ENCODE data around the gene ZMYND8.
"Not testable (repeated sequence)": the region's sequence is repeated elsewhere in the genome, so short reads cannot be mapped to it uniquely, and the experiment has no call there.

The ZMYND8 gene

DNA sequence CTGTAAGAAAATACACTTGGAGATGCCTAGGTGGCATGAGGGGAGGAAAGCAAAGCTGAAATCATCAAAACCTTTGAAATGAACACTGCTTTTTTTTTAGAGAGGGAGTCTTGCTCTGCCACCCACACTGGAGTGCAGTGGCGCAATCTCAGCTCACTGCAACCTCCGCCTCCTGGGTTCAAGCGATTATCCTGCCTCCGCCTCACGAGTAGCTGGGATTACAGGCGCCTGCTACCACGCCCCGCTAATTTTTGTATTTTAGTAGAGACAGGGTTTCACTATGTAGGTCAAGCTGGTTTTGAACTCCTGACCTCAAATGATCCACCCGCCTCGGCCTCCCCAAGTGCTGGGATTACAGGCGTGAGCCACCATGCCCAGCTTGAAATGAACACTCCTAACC lies 111.3 kb downstream of the ZMYND8 start:
- not testable (repeated sequence) for DNase-seq (ENCODE audit: low read depth)

- DNase-seq (ENCODE audit: low read depth) = no peak
These were observed 112.0 kb downstream of the ZMYND8 start for GRCh38 chr20:47244451-47244850.

DNA sequence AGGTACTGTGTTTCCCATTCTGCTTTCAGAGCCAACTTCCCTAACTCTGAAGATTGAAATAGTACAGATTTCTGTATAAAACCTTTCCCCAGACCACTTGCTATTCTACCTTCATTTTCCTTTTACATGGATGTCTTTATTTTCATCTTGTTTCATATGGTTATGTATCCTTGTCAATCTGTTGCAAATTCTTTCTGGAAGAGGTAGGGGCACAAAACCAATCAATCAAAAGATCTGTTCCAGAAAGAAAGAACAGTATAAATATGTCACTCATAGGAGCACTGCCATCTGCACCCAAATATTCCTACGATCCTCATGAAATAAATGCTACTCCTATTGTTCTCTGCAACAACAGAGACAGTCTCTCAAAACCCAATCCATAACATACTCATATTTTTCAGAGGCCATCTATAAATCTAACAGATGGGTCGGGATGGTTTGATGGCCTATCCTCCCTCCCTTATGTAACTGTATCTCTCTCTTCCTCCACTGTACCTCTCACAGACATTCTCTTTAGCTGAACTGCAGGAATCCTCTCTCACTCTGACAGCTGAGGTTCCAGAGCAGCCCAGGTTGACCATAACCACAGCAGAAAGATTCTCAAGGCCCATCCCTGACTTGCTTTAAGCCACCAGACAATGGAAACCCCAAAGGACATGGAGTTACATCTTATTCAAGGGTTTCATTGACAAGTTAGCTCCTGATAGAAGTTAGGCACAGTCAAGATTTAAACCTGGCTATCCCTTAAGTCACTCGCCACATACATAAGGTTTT lies 112.8 kb downstream of the ZMYND8 start:
- no peak for DNase-seq (ENCODE audit: low read depth)

- DNase-seq (ENCODE audit: low read depth) = no peak
These were observed 113.5 kb downstream of the ZMYND8 start for GRCh38 chr20:47243003-47243402.

DNA sequence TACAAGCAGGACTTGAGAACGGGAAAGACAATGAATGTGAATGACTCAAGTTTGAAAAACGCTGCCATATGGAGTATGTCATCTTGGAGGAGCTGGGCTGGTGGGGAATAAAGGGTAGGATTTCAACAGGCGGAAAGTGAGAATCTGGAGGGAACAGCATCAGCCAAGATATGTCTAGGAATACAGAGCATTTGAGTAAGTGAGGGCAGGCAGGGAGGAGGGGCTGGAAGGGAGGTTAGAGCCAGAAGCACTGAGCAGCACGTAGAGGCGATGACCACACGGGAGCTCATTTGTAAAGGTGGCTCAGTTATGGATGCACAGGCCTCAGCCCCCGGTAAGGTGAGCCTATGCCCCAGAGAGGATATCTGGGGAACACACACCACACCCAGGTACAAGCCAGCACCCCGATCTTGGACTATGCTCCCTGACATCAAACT lies 115.1 kb downstream of the ZMYND8 start:
- DNase-seq (ENCODE audit: low read depth) = no peak

DNA sequence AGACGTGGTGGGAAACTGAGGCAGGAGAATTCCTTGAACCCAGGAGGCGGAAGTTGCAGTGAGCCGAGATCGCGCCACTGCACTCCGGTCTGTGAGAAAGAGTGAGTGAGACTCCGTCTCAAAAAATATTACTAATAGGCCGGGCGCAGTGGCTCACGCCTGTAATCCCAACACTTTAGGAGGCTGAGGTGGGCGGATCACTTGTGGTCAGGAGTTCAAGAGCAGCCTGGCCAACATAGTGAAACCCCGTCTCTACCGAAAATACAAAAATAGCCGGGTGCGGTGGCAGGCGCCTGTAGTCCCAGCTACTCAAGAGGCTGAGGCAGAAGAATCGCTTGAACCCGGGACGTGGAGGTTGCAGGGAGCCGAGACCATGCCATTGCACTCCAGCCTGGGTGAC lies 116.4 kb downstream of the ZMYND8 start:
- DNase-seq (ENCODE audit: low read depth) = not testable (repeated sequence)

- DNase-seq (ENCODE audit: low read depth) = no peak
These were observed 116.8 kb downstream of the ZMYND8 start for GRCh38 chr20:47239719-47240067.

DNA sequence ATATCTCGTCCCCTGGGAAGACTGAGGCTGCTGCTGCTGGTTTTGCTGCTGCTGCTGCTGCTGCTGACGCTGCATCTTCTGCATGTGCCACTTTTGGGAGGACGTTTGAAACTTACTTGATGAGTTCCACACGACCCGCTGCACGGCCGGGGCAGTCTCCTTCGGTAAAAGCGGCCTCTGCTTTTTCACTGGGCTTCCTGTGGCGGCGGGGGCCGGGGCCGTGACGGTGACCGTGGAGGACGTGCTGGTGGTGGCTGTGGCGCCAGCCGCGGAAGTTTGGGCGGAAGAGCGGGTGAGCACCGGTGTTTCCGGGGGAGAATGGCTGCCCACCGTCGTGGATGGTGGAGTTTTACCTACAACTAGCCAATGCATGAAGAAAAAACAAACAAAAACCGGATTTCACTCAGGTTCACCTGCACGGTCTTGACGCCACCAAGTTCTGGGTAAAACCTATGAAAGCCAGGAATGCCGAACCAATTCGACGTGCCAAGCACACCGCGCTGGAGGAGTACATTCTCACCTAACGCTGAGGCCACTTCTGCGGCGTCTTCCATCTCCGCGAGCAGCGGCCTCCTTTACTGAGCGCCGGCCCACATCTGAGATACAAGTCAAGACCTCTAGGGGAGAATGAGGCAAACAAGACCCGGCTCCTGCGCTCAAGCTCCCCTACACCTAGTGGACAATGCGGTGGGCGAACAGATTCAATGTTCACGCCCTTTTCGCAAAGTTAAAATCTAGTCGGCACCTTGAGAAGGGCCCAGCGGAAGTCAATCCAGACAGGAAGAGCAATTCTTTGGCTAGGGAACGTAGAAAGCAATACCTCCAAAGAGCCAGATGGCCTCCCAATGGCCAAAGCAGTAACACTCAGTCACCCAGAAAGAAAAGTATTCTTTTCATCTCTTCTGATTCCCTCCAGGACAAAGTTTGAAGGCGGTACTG lies 117.5 kb downstream of the ZMYND8 start:
- no peak for DNase-seq (ENCODE audit: low read depth)

DNA sequence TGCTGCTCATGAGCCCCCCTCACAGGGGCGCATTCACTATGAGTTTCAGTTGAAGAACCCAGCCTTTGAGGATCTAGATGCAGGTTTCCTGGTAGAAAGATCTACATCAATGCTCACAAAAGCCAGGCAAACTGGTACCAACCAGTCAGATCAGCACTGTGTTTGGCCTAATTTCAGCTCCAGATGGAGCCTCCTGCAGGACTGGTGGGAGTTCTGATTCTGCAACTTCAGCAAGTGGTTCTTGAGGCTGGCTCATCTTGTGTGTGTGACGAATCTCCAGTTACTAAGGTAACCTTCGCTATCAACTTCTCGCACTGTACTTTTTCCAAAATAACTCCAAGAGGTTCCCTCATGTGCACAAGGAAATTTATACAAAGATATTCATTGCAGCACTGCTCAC lies 118.8 kb downstream of the ZMYND8 start:
- DNase-seq (ENCODE audit: low read depth) = no peak

DNA sequence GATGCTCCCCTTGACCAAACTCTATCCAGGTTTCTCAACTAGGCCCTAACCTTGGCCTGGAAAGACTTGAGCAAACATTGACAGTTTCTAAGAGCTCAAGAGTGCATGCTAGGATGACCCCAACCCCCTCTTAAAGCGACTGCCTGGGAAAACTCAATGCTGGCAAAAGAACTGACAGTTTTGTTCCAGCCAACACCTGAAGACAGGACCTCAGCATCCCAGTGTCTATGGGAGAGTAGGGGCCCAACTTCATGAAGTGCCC lies 119.9 kb downstream of the ZMYND8 start:
- DNase-seq (ENCODE audit: low read depth) = no peak

GRCh38 chr20:47235853-47236638 lies 120.5 kb downstream of the ZMYND8 start:
- no peak for DNase-seq (ENCODE audit: low read depth)

GRCh38 chr20:47235111-47235510 lies 121.4 kb downstream of the ZMYND8 start:
- no peak for DNase-seq (ENCODE audit: low read depth)

- DNase-seq (ENCODE audit: low read depth) = no peak
These were observed 122.9 kb downstream of the ZMYND8 start for GRCh38 chr20:47233333-47234188.

DNA sequence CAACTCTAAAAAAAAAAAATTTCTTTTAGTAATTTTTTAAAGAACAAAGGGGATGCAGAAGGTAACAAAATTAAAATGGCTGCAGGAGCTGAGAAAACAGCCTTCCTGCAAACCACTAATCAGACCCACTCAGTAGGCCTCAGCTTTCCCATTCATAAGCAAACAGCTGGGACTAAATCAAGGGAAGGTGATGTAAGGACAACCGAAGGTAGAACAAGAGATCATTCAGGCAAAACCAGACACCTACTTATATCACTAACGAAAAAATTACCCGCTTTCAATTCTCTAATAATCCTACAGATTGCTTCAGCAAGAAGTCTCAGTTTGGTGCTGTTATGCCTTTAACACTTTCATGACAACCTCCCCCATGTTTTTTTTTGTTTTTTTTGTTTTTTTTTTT lies 124.0 kb downstream of the ZMYND8 start:
- no peak for DNase-seq (ENCODE audit: low read depth)

- DNase-seq (ENCODE audit: low read depth) = no peak
These were observed 125.0 kb downstream of the ZMYND8 start for GRCh38 chr20:47231382-47232039.

DNA sequence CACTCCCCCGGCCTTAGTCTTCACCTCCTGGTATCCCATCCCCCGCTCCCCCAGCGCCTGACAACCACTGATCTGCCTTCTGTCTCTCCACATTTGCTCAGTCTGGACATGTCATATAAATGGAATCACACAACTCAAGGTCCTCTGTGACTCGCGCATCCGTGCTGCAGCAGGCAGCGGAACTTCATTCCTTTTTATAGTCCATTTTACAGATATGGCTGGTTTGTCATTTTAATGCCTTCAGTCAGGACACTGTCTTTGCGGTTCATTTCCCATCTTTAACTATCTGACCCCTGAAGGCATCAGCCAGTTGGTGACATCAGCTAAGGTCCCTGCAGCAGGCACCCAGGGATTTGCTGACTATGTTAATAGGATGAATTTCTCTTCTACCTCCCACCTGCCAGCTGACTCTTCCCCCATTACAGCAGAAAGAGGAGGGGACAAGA lies 125.7 kb downstream of the ZMYND8 start:
- no peak for DNase-seq (ENCODE audit: low read depth)

- DNase-seq (ENCODE audit: low read depth) = no peak
These were observed 127.8 kb downstream of the ZMYND8 start for GRCh38 chr20:47228654-47229053.

GRCh38 chr20:47227576-47227975 lies 128.9 kb downstream of the ZMYND8 start:
- no peak for DNase-seq (ENCODE audit: low read depth)

DNA sequence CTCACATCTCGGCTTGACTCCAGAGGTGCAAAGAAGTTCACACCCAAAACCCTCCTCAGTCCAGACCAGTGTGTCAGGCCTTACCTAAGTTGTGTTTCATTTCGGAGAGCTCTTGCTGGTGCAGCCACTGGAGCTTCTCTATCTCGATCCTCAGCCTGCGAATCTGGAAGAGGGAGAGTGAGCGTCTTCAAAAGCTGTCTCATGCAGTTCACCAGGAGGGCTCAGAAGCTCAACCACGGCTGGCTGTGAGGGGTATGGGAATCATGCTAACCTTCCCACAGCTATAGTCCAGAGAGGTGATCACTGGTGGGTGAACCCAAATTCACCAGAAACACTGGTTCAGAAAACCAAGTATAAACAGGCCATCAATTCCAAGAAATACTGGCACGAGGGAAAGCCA lies 129.4 kb downstream of the ZMYND8 start:
- no peak for DNase-seq (ENCODE audit: low read depth)

DNA sequence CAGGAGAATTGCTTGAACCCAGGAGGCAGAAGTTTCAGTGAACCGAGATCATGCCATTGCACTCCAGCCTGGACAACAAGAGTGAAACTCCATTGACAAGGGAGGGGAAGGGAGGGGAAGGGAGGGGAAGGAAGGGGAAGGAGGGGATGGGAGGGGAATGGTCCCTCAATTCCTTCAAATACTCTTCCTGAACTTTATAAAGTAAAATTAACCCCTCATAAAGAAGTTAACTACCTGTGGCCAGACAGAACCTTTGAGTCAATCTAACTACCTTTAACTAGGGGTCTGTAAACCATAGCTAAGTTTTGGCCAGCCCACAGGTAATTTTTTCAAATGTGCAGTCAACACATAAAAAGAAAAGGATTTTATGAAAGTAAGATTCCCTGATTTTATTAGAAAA lies 131.0 kb downstream of the ZMYND8 start:
- DNase-seq (ENCODE audit: low read depth) = no peak

GRCh38 chr20:47224857-47225256 lies 131.6 kb downstream of the ZMYND8 start:
- no peak for DNase-seq (ENCODE audit: low read depth)

Data from stimulated activated CD8-positive, alpha-beta memory T cell treated with anti-CD3 and anti-CD28 coated beads, Interleukin-12 subunit alpha, Interleukin-12 subunit beta, amount 100 ng/mL, for 1 hour (primary cell).